GM19238 (cell line): ENCODE data around the gene ECHDC1.
A peak's percentile ranks its signal among the peaks of the same experiment; 100 is the strongest.
"Not testable (repeated sequence)": the region's sequence is repeated elsewhere in the genome, so short reads cannot be mapped to it uniquely, and the experiment has no call there.

ENCODE experiments used
- DNase-seq: peaks from one replicate; pipeline ENCODE4 v3.0.0; 2011; ENCODE audit warnings: low spot score; ENCODE audit not compliant: insufficient read length

Gene ECHDC1, protein sequence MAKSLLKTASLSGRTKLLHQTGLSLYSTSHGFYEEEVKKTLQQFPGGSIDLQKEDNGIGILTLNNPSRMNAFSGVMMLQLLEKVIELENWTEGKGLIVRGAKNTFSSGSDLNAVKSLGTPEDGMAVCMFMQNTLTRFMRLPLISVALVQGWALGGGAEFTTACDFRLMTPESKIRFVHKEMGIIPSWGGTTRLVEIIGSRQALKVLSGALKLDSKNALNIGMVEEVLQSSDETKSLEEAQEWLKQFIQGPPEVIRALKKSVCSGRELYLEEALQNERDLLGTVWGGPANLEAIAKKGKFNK

GRCh38 chr6:127342946-127343808 lies at the start of gene ECHDC1:
TSS of gene ECHDC1 (minus strand) at chr6:127343609. CDS start at chr6:127331028, 12,581 bp downstream.
- DNase-seq, result peak; percentile 38

DNA sequence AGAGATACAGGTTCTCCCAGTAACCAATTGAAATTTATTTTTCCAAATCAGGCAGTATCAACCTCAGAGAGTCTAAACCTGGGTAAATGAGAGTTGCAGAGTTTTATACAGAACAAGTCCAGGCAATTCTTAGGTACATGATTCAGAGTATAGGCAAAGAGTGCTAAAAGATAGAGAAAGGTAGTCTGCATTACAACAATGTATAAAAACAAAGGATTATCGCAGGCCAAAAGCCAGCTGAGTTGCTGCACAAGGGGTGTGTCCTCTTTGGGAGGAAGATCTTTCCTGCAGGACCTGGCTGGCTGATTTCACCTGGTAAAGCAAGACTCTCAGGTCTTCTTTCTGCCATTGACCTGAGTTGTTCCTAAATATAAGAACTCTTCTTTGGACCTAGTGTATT lies 48.9 kb upstream of the ECHDC1 start:
- DNase-seq, result no peak

- no peak for DNase-seq
Measured at GRCh38 chr6:127391094-127391953, 47.9 kb upstream of the ECHDC1 start.

DNA sequence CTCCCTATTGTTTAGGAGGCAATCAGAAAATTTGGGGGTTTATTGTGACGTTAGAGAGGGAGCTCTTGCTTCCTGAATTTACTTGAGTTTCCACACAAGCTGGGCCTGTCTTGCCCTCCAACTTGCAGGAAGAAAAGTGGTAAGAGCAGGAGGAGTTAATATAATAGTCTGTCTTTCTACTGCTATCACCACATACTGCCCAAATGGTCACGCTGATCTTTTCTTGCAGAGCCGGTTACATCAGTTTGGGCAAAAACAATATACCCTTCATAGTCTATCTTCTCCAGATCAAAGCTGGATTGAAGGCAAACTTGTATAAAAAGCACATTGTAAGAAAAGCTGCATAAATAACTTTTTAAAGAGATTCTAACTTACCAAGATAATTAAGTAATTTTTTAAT lies 46.3 kb upstream of the ECHDC1 start:
- DNase-seq, result no peak

- DNase-seq, result no peak
Measured at GRCh38 chr6:127385668-127386430, 42.4 kb upstream of the ECHDC1 start.

GRCh38 chr6:127384848-127385247 lies 41.4 kb upstream of the ECHDC1 start:
- not testable (repeated sequence) for DNase-seq

DNA sequence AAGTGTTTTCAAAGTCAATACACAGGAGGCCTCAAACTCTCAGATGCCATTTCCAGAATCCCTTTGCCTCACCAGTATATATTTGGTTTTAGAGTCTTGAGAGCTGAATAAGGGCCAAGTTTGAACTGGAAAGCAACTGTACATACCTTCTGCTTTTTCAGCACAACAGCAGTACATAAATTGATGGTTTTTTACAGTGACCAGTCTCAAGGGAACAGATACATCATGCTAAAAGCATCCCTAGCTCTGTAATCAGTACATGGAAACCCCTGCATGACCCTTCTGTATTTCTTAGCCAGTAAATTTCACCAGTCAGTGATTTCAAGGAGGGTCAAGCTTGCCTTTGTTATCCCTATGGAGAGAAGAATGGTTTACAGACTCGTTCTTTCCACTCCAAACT lies 40.6 kb upstream of the ECHDC1 start:
- DNase-seq, result no peak

DNA sequence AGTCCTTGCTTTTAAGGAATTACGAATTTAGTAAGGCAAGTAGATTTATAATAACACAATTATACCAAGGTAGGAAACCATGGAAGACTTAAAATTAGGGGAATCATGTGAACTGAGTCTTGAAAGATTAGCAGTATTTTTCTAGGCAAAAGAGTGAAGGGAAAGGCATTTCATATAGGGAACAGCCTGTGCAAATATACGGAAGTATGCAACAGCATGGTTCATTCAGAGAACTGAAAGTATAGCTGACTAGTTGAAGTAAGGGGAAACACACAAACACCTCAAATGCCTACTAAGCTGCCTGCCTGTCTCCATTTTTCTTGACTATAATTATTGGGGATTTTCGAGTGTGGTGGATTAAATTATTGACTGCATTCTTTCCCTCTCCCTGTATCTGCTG lies 39.0 kb upstream of the ECHDC1 start:
- DNase-seq, result no peak

- no peak for DNase-seq
Measured at GRCh38 chr6:127381384-127381783, 38.0 kb upstream of the ECHDC1 start.

GRCh38 chr6:127376685-127377084 lies 33.3 kb upstream of the ECHDC1 start:
- no peak for DNase-seq

DNA sequence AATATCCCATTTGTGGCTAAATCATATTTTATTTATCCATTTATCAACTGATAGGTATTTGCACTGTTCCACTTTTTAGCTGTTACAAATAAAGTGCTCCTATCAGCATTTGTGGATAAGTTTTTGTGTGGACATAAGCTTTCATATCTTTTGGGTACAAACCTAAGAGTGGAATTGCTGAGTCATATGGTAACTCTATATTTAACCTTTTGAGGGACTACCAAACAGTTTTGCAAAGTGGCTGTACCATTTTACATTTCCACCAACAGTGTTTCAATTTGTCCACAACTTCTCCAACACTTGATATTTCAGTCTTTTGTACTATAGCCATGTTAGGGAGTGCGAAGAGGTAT lies 23.6 kb upstream of the ECHDC1 start:
- no peak for DNase-seq

GRCh38 chr6:127366282-127367022 lies 23.0 kb upstream of the ECHDC1 start:
- no peak for DNase-seq

- DNase-seq, result no peak
Measured at GRCh38 chr6:127365874-127366273, 22.5 kb upstream of the ECHDC1 start.

DNA sequence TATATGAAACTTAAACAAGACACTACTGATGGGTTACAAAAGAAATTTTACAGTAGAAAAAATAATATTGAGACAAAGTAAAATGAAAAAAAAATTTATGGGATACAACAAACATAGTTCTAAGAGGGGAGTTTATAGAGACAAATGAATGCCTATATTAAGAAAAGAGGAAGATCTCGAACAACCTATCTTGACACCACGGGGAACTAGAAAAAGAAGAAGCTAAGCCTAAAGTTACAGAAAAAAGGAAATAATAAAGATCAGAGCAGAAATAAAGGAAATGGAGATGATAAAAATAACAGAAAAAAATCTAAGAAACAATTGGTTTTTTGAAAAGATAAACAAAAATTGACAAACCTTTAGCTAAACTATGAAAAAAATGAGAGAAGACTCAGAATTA lies 9.1 kb upstream of the ECHDC1 start:
- no peak for DNase-seq

GRCh38 chr6:127349980-127350379 lies 6.6 kb upstream of the ECHDC1 start:
- no peak for DNase-seq

GRCh38 chr6:127348028-127348661 lies 4.7 kb upstream of the ECHDC1 start:
- DNase-seq, result no peak

- DNase-seq, result no peak
Measured at GRCh38 chr6:127347178-127347577, 3.8 kb upstream of the ECHDC1 start.

- no peak for DNase-seq
Measured at GRCh38 chr6:127345521-127345920, 2.1 kb upstream of the ECHDC1 start.

DNA sequence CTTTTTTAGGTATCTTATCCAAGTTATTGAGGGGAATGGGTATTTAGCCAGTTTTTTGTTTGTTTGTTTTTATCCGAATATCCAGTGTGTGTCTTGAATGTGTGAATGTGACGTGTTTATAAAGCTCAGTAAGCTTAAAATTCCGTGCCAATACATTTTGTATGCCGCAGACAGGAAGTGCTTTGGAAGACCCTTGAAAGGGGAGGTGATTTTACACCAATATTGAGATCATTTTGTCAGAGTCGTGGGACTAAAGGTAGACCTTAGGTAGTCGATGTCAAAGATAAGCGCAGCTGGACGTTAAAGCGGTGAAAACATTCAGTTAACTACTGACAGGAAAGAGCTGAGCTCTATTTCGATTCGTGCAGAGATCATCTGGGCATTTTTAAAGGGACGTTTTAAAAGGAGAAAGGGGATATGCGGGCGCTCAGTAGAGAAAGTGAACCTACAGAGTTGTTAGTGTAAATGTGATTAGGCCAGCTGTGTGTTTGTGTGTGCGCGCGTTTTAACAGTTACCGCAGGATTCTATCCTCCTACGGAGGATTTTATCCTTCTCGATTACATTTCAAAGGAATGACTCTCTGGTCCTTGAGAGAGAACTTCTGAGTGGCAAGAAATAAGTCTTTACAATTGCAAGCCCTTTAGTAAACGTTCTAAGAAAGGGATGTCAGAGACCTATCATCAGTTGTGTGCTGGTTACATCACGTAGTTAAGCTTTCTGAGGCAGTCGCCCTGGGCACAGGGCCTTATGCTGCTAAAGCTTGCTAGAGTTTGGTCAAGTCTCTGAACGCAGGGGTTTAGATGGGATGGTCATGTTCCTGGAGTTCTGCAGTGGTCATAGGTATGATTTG lies 625 bp upstream of the ECHDC1 start:
- DNase-seq, result no peak
